A673 (cell line): ENCODE results near the gene VAT1L. TPM values are rescaled to one million over a fixed set of nuclear protein-coding genes. Genes with fewer than 3 reads are reported as not detected.

Source experiments
- BruUV-seq: library from RNA; stranded (reverse); fragments of 400-500 nt; replicated peaks from 2 replicates; lab custom pipeline; 2021; lab: Mats Ljungman, UMichigan
- CTCF ChIA-PET: fragments of 300-600 bp; sonication (Branson Sonifier 250); formaldehyde crosslinking; loops from one replicate; lab custom pipeline; 2022; ENCODE audit warnings: antibody characterized with exemption; lab: Charles Lee
- POLR2A ChIA-PET: fragments of 300-600 bp; sonication (Branson Sonifier 250); formaldehyde crosslinking; loops from one replicate; lab custom pipeline; 2022; ENCODE audit warnings: antibody characterized with exemption; ENCODE audit not compliant: low non-redundant PET; lab: Charles Lee
- DNase-seq: peaks from one replicate; pipeline ENCODE4 v3.0.0-alpha.2; 2015; ENCODE audit warnings: low spot score
- H3K27ac ChIP-seq: fragments of 200-600 bp; sonication (generic); 2 replicates; pipeline ENCODE4 v1.5.1; 2016; ENCODE audit warnings: mixed run types, low read depth, mild to moderate bottlenecking, mixed read lengths, antibody characterized with exemption, low read length; ENCODE audit not compliant: poor library complexity, severe bottlenecking
- H3K27me3 ChIP-seq: fragments of 200-600 bp; sonication (generic); replicated peaks from 2 replicates; pipeline ENCODE4 v1.6.1; 2017; ENCODE audit warnings: mixed run types, low read depth, mild to moderate bottlenecking, mixed read lengths, antibody characterized with exemption, low read length; ENCODE audit not compliant: insufficient read depth, poor library complexity
- H3K36me3 ChIP-seq: fragments of 200-600 bp; sonication (generic); 2 replicates; pipeline ENCODE4 v1.6.1; 2016; ENCODE audit warnings: mixed run types, mild to moderate bottlenecking, mixed read lengths, antibody characterized with exemption, low read length; ENCODE audit not compliant: insufficient read depth, poor library complexity, severe bottlenecking
- H3K4me1 ChIP-seq: fragments of 200-600 bp; sonication (generic); 2 replicates; pipeline ENCODE4 v1.6.1; 2017; ENCODE audit warnings: mixed run types, mild to moderate bottlenecking, mixed read lengths, antibody characterized with exemption, low read length; ENCODE audit not compliant: insufficient read depth, poor library complexity, severe bottlenecking
- H3K4me3 ChIP-seq: fragments of 200-600 bp; sonication (generic); 2 replicates; pipeline ENCODE4 v1.5.1; 2016; ENCODE audit warnings: low read depth, mixed run types, mild to moderate bottlenecking, mixed read lengths, low read length; ENCODE audit not compliant: poor library complexity, severe bottlenecking
- H3K9me3 ChIP-seq: fragments of 200-600 bp; sonication (generic); 2 replicates; pipeline ENCODE4 v1.6.1; 2016; ENCODE audit warnings: mixed run types, low read depth, mild to moderate bottlenecking, mixed read lengths, antibody characterized with exemption, low read length; ENCODE audit not compliant: poor library complexity, severe bottlenecking
- EZH2 ChIP-seq: fragments of 200-600 bp; sonication (generic); IDR thresholded peaks from 2 replicates; pipeline ENCODE4 v1.6.1; 2017; ENCODE audit warnings: borderline replicate concordance, low read depth, mild to moderate bottlenecking, mixed read lengths, antibody characterized with exemption, low read length; ENCODE audit not compliant: poor library complexity, severe bottlenecking
- intact Hi-C: fragments of 100-400 bp; cut with micrococcal nuclease; formaldehyde crosslinking; loops from one replicate; pipeline ENCODE4 v1.10.0; 2022; ENCODE audit not compliant: unreplicated experiment
- total RNA-seq: library from RNA; stranded (reverse); gene quantifications from 2 replicates; pipeline ENCODE4 v1.2.3, GENCODE V29; 2021
- TF ChIP-seq, protein P1 (sequence below): fragments of 300-800, 200-600 bp; sonication (generic); conservative IDR thresholded peaks from 2 replicates; pipeline ENCODE4 v1.5.1; 2017; ENCODE audit warnings: low read depth, mild to moderate bottlenecking, antibody characterized with exemption, low read length, moderate library complexity, mixed read lengths

The VAT1L gene
- total RNA-seq, 1 experiment from 2014 or later = 0.09 TPM

DNA sequence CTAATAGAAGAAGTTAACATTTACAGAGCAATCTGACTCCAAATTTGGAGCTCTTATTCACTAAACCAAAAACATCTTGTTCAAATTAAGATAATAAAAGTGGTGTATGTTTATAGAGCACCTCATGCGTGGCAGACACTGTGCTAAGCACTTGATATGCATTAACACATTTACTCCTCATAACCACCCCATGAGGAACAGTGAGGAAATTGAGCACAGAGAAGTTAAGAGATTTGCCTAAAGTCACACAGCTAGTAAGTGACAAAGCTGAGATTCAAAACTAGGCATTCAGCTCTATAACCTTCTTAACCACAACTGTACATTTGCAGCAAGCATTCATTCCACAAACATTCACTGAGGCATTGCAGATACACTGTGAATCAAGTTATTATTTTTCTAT is 94.0 kb downstream of the VAT1L start:
- DNase-seq = no peak
- TF ChIP-seq, protein P1, sequence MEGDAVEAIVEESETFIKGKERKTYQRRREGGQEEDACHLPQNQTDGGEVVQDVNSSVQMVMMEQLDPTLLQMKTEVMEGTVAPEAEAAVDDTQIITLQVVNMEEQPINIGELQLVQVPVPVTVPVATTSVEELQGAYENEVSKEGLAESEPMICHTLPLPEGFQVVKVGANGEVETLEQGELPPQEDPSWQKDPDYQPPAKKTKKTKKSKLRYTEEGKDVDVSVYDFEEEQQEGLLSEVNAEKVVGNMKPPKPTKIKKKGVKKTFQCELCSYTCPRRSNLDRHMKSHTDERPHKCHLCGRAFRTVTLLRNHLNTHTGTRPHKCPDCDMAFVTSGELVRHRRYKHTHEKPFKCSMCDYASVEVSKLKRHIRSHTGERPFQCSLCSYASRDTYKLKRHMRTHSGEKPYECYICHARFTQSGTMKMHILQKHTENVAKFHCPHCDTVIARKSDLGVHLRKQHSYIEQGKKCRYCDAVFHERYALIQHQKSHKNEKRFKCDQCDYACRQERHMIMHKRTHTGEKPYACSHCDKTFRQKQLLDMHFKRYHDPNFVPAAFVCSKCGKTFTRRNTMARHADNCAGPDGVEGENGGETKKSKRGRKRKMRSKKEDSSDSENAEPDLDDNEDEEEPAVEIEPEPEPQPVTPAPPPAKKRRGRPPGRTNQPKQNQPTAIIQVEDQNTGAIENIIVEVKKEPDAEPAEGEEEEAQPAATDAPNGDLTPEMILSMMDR = no peak
- no peak for TF ChIP-seq EZH2
- Histone ChIP-seq H3K4me3 (no peak overlapping the region), H3K9me3 (no peaks in the 10 kb centered on the region), H3K27ac (no peak overlapping the region), H3K36me3 (no peaks in the 10 kb centered on the region), H3K4me1 (no peaks in the 10 kb centered on the region), H3K27me3 (no peaks in the 10 kb centered on the region)
- POLR2A ChIA-PET = no interaction called here
- intact Hi-C loops = no loop called here
- BruUV-seq = no TSS peak
- CTCF ChIA-PET = interaction anchor here (0.6 kb wide), 1 partner anchor 82 kb away, joined by 3 read pairs; no protein-coding TSS in a partner anchor

DNA sequence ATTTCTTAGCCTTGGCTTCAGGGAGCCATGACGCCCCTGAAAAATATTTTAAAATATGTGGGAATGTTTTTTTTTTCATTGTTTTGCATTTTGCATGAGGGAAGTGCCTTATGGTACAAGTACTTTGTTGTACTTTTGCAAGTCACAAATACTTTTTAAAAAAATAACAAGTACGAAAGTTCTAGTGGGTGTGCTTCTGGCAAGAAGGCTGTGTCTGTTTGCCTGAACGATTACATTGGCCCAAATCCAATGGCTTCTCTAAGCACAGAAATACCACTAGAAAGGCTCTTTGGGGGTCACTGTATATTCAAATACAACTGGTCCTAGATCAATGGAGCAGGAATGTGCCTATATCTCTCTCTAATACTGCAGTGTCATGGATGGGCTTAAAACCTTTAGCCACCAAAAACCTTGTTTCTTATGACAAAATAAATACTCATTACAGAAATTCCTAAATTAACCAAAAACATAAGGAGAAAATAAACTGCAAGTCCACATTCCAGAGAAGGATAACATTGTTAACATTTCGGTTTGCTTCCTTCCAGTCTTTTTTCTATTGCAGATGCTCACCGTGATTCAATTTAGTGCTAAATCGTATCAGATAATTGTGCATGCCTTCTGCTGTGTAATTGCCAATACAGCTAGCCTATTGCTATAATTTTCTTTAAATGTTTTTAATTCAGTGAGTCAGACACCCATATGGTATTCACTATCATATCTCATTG is 97.4 kb downstream of the VAT1L start:
- no peaks in the 10 kb centered on the region for H3K4me1 ChIP-seq
- no TSS peak for BruUV-seq
- no peaks in the 10 kb centered on the region for H3K9me3 ChIP-seq
- CTCF ChIA-PET = no interaction called here
- TF ChIP-seq EZH2 = no peak
- TF ChIP-seq, protein P1 = no peak
- POLR2A ChIA-PET = no interaction called here
- no peak for DNase-seq
- H3K27ac ChIP-seq = no peak overlapping the region
- no peak overlapping the region for H3K4me3 ChIP-seq
- no peaks in the 10 kb centered on the region for H3K27me3 ChIP-seq
- H3K36me3 ChIP-seq = no peaks in the 10 kb centered on the region
- intact Hi-C loops = no loop called here

DNA sequence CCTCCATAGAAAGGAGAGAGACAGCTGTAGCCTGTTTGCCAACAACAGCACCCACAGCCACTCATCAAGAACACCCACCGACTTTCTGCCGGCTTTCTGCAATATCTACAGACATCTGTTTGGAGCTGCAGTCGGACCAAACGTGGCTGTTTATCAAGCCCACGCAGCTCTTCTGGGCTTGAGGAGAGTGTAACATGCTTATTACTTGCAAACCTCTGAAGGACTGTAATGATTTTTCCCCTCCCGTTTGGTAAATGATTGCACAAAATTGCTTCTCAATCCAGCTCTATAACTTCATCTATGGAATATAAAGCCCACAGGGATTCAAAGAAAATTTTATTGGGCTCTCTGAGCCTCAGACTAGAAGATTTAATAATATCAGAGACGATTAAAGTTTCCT is 100.5 kb downstream of the VAT1L start:
- no TSS peak for BruUV-seq
- POLR2A ChIA-PET = no interaction called here
- no peak for TF ChIP-seq EZH2
- TF ChIP-seq, protein P1 = no peak
- DNase-seq = no peak
- Histone ChIP-seq H3K4me3 (no peak overlapping the region), H3K27me3 (no peaks in the 10 kb centered on the region), H3K36me3 (no peaks in the 10 kb centered on the region), H3K9me3 (no peaks in the 10 kb centered on the region), H3K27ac (no peak overlapping the region), H3K4me1 (no peaks in the 10 kb centered on the region)
- CTCF ChIA-PET = no interaction called here
- intact Hi-C loops = no loop called here
